ENCODE data around the gene KCNJ10. TPM values are rescaled to one million over a fixed set of nuclear protein-coding genes. Genes with fewer than 3 reads are reported as not detected.

KCNJ10 gene
- polyA plus RNA-seq, 1 donor (not counting 4 experiments of a cell fraction or from before 2014, with no cell fraction given): not detected

GRCh38 chr1:160043543-160043942 lies 26.4 kb downstream of the KCNJ10 start:
- no peaks in the 10 kb centered on the region for H3K9me1 ChIP-seq (ENCODE audit: control insufficient read depth, extremely low read depth, insufficient read depth, low read length)

GRCh38 chr1:160040476-160040875 lies 29.5 kb downstream of the KCNJ10 start:
- TF ChIP-seq EZH2 (IDR thresholded peaks at IDR 0.05; ENCODE audit: low read length): no peak
- TF ChIP-seq CTCF (optimal IDR thresholded peaks at IDR 0.05 in 1 of 3, IDR thresholded peaks at IDR 0.05 in 1 of 3, conservative IDR thresholded peaks at IDR 0.05 in 1 of 3; ENCODE audit: extremely low read depth in 1 of 3, insufficient read depth in 2 of 3, low read length in 3 of 3): no peak
- Histone ChIP-seq H3K4me1 (ENCODE audit: control insufficient read depth, extremely low read depth, insufficient read depth, low read length) (no peaks in the 10 kb centered on the region), H3K4me2 (ENCODE audit: control insufficient read depth, extremely low read depth, insufficient read depth, low read depth, low read length) (no peak overlapping the region), H4K20me1 (ENCODE audit: control insufficient read depth, extremely low read depth, insufficient read depth, low read length) (no peaks in the 10 kb centered on the region), H3K9me3 (ENCODE audit: control insufficient read depth, low read depth, low read length) (no peaks in the 10 kb centered on the region), H3K4me3 (ENCODE audit: control insufficient read depth in 2 of 3, extremely low read depth in 1 of 3, insufficient read depth in 2 of 3, low read depth in 1 of 3, low read length in 3 of 3) (no peak overlapping the region), H3K9me1 (ENCODE audit: control insufficient read depth, extremely low read depth, insufficient read depth, low read length) (no peaks in the 10 kb centered on the region), H3K79me2 (ENCODE audit: control insufficient read depth, insufficient read depth, low read length) (no peaks in the 10 kb centered on the region), H3K27ac (ENCODE audit: control insufficient read depth, insufficient read depth, low read length) (no peak overlapping the region), H3K9ac (ENCODE audit: control insufficient read depth, extremely low read depth, insufficient read depth, low read length) (no peak overlapping the region), H3K27me3 (ENCODE audit: control insufficient read depth, extremely low read depth, insufficient read depth, low read length) (peaks cover 2% of the 10 kb centered on the region), H3K36me3 (ENCODE audit: control insufficient read depth in 2 of 2, extremely low read depth in 1 of 2, insufficient read depth in 2 of 2, low read length in 2 of 2) (no peaks in the 10 kb centered on the region), H2AFZ (ENCODE audit: control insufficient read depth, low read length) (no peak overlapping the region)
- dilution Hi-C loops (cut with MboI; ENCODE audit: extremely low pct_ligation_motif_present, low sequenced_read_pairs): loop anchor here (25.0 kb wide), 1 partner anchor 253 kb away; the partner anchor contains the start of gene DUSP23
- DNase-seq (ENCODE audit: low read depth, low spot score): no peak
- no peak for FAIRE-seq

More at GRCh38 chr1:160043543-160043942, 26.4 kb downstream of the KCNJ10 start:
- FAIRE-seq: no peak
- Histone ChIP-seq H3K9ac (ENCODE audit: control insufficient read depth, extremely low read depth, insufficient read depth, low read length) (no peak overlapping the region), H3K27ac (ENCODE audit: control insufficient read depth, insufficient read depth, low read length) (no peak overlapping the region), H3K79me2 (ENCODE audit: control insufficient read depth, insufficient read depth, low read length) (no peaks in the 10 kb centered on the region), H2AFZ (ENCODE audit: control insufficient read depth, low read length) (no peak overlapping the region), H3K4me1 (ENCODE audit: control insufficient read depth, extremely low read depth, insufficient read depth, low read length) (no peaks in the 10 kb centered on the region), H4K20me1 (ENCODE audit: control insufficient read depth, extremely low read depth, insufficient read depth, low read length) (no peaks in the 10 kb centered on the region), H3K9me3 (ENCODE audit: control insufficient read depth, low read depth, low read length) (no peaks in the 10 kb centered on the region), H3K27me3 (ENCODE audit: control insufficient read depth, extremely low read depth, insufficient read depth, low read length) (peaks cover 20% of the 10 kb centered on the region), H3K4me2 (ENCODE audit: control insufficient read depth, extremely low read depth, insufficient read depth, low read depth, low read length) (no peak overlapping the region), H3K4me3 (ENCODE audit: control insufficient read depth in 2 of 3, extremely low read depth in 1 of 3, insufficient read depth in 2 of 3, low read depth in 1 of 3, low read length in 3 of 3) (no peak overlapping the region), H3K36me3 (ENCODE audit: control insufficient read depth in 2 of 2, extremely low read depth in 1 of 2, insufficient read depth in 2 of 2, low read length in 2 of 2) (no peaks in the 10 kb centered on the region)
- no peak for TF ChIP-seq CTCF (optimal IDR thresholded peaks at IDR 0.05 in 1 of 3, IDR thresholded peaks at IDR 0.05 in 1 of 3, conservative IDR thresholded peaks at IDR 0.05 in 1 of 3; ENCODE audit: extremely low read depth in 1 of 3, insufficient read depth in 2 of 3, low read length in 3 of 3)
- DNase-seq (ENCODE audit: low read depth, low spot score): no peak
- dilution Hi-C loops (cut with MboI; ENCODE audit: extremely low pct_ligation_motif_present, low sequenced_read_pairs): loop anchor here (25.0 kb wide), 1 partner anchor 256 kb away; the partner anchor contains the start of gene DUSP23

All from keratinocyte (primary cell).